GM23338 (cell line): ENCODE results near the gene CT47C1. TPM values are rescaled to one million over a fixed set of nuclear protein-coding genes. Genes with fewer than 3 reads are reported as not detected.

Experiments
- ATAC-seq: fragments of 200-7000 bp; cut with Tn5 transposase; 3 replicates; pipeline ENCODE4 v1.9.1; 2020
- DNase-seq: peaks from one replicate; pipeline ENCODE4 v3.0.0-alpha.2; 2015; ENCODE audit warnings: low spot score
- H2AFZ ChIP-seq: fragments of 200-600 bp; sonication (generic); 2 replicates; pipeline ENCODE4 v1.8.0; 2016; ENCODE audit warnings: antibody characterized with exemption, mild to moderate bottlenecking, moderate library complexity
- H3F3A ChIP-seq: fragments of 200-600 bp; sonication (generic); replicated peaks from 2 replicates; pipeline ENCODE4 v1.8.0; 2017; ENCODE audit warnings: antibody characterized with exemption, mixed run types, low read depth
- H3K27ac ChIP-seq: fragments of 200-600 bp; sonication (generic); 2 replicates; pipeline ENCODE4 v1.6.1; 2016; ENCODE audit warnings: low read depth
- H3K27me3 ChIP-seq: fragments of 200-600 bp; sonication (generic); 2 replicates; pipeline ENCODE4 v1.8.0; 2016; ENCODE audit warnings: mild to moderate bottlenecking, mixed run types, moderate library complexity; ENCODE audit not compliant: insufficient read depth
- H3K36me3 ChIP-seq: fragments of 200-600 bp; sonication (generic); 2 replicates; pipeline ENCODE4 v1.8.0; 2016; ENCODE audit warnings: mild to moderate bottlenecking; ENCODE audit not compliant: insufficient read depth
- H3K4me1 ChIP-seq: fragments of 200-600 bp; sonication (generic); 2 replicates; pipeline ENCODE4 v1.8.0; 2016; ENCODE audit warnings: mild to moderate bottlenecking, moderate library complexity; ENCODE audit not compliant: insufficient read depth
- H3K4me2 ChIP-seq: fragments of 200-600 bp; sonication (generic); 2 replicates; pipeline ENCODE4 v1.7.1; 2017; ENCODE audit warnings: mixed run types
- H3K4me3 ChIP-seq: fragments of 200-600 bp; sonication (generic); 2 replicates; pipeline ENCODE4 v1.6.1; 2016; ENCODE audit warnings: mixed run types
- H3K79me2 ChIP-seq: fragments of 200-600 bp; sonication (generic); replicated peaks from 2 replicates; pipeline ENCODE4 v1.8.0; 2017; ENCODE audit warnings: mild to moderate bottlenecking; ENCODE audit not compliant: insufficient read depth
- H3K9me2 ChIP-seq: fragments of 200-600 bp; sonication (generic); 2 replicates; pipeline ENCODE4 v1.8.0; 2017; ENCODE audit not compliant: insufficient read depth
- H4K20me1 ChIP-seq: fragments of 200-600 bp; sonication (generic); replicated peaks from 2 replicates; pipeline ENCODE4 v1.8.0; 2017; ENCODE audit warnings: mild to moderate bottlenecking; ENCODE audit not compliant: insufficient read depth
- H3K27ac Mint-ChIP-seq: 2 replicates; pipeline ENCODE4 v1.8.0; 2020; ENCODE audit warnings: inconsistent platforms, mild to moderate bottlenecking, moderate library complexity, mixed read lengths
- H3K27me3 Mint-ChIP-seq: 3 replicates; pipeline ENCODE4 v1.8.0; 2022; ENCODE audit warnings: low read depth, mild to moderate bottlenecking, moderate library complexity, mixed read lengths, inconsistent platforms; ENCODE audit not compliant: insufficient read depth, poor library complexity
- H3K36me3 Mint-ChIP-seq: 3 replicates; pipeline ENCODE4 v1.8.0; 2021; ENCODE audit warnings: low read depth, mild to moderate bottlenecking, inconsistent platforms, moderate library complexity, mixed read lengths
- H3K4me1 Mint-ChIP-seq: 3 replicates; pipeline ENCODE4 v1.8.0; 2020; ENCODE audit warnings: mild to moderate bottlenecking, inconsistent platforms, mixed read lengths
- H3K4me3 Mint-ChIP-seq: 3 replicates; pipeline ENCODE4 v1.8.0; 2021; ENCODE audit warnings: moderate library complexity, mild to moderate bottlenecking, inconsistent platforms, mixed read lengths
- H3K9me3 Mint-ChIP-seq: 3 replicates; pipeline ENCODE4 v1.8.0; 2020; ENCODE audit warnings: moderate library complexity, mild to moderate bottlenecking, inconsistent platforms, mixed read lengths
- ETS1 ChIP-seq: IDR thresholded peaks from 2 replicates; pipeline ENCODE4 v1.6.1; 2016; ENCODE audit warnings: antibody characterized with exemption
- EZH2 ChIP-seq: fragments of 200-600 bp; sonication (generic); IDR thresholded peaks from one replicate; pipeline ENCODE4 v1.8.0; 2017; ENCODE audit warnings: antibody characterized with exemption, mild to moderate bottlenecking, low read depth; ENCODE audit not compliant: unreplicated experiment
- EZH2phosphoT487 ChIP-seq: fragments of 200-600 bp; sonication (generic); IDR thresholded peaks from one replicate; pipeline ENCODE4 v1.8.1; 2018; ENCODE audit warnings: antibody characterized with exemption; ENCODE audit not compliant: unreplicated experiment
- JUNB ChIP-seq: IDR thresholded peaks from one replicate; pipeline ENCODE4 v1.6.1; 2016; ENCODE audit warnings: antibody characterized with exemption; ENCODE audit not compliant: unreplicated experiment
- NANOG ChIP-seq: IDR thresholded peaks from 2 replicates; pipeline ENCODE4 v1.6.1; 2016; ENCODE audit warnings: antibody characterized with exemption, borderline replicate concordance
- POLR2AphosphoS5 ChIP-seq: IDR thresholded peaks from 2 replicates; pipeline ENCODE4 v1.6.1; 2016; ENCODE audit warnings: antibody characterized with exemption, low read depth
- REST ChIP-seq: IDR thresholded peaks from one replicate; pipeline ENCODE4 v1.6.1; 2018; ENCODE audit warnings: antibody characterized with exemption; ENCODE audit not compliant: unreplicated experiment
- ZNF331 ChIP-seq: fragments of 250-450 bp; sonication (Bioruptor Pico); IDR thresholded peaks from 2 replicates; pipeline ENCODE4 v1.5.0; 2020; ENCODE audit warnings: low read depth, mild to moderate bottlenecking, moderate library complexity
- polyA plus RNA-seq: library from polyadenylated mRNA; unstranded; fragments of >200 nt; fragmentation: Nextera tagmentation; extraction: Ambion mirVana; gene quantifications from 2 replicates; pipeline ENCODE4 v1.2.1, GENCODE V29; 2016
- total RNA-seq: library from RNA; depleted of rRNA; stranded (reverse); fragments of >200 nt; shearing (Covaris generic); gene quantifications from 2 replicates; pipeline ENCODE4 v1.2.3, GENCODE V29; 2014
- TF ChIP-seq, protein P1 (sequence below), 2 experiments: fragments of 200-600 bp in 1 of 2; sonication (generic) in 1 of 2; conservative IDR thresholded peaks; 2 replicates each; pipeline versions ENCODE4 v1.5.1 to v1.6.1; 2016 to 2017; ENCODE audit warnings: antibody characterized with exemption in 2 of 2, low read depth in 2 of 2, mild to moderate bottlenecking in 2 of 2, moderate library complexity in 1 of 2

CT47C1 gene
- total and polyA plus RNA-seq, 2 experiments from 2014 or later: not detected

GRCh38 chrX:119071381-119071780 lies 1.4 kb upstream of the CT47C1 start (continued):
- TF ChIP-seq ZNF331 (CRISPR knock-in tag) (no peak), EZH2 (no peak), REST (no peak), EZH2phosphoT487 (no peak), POLR2AphosphoS5 (no peak)
- TF ChIP-seq, protein P1, sequence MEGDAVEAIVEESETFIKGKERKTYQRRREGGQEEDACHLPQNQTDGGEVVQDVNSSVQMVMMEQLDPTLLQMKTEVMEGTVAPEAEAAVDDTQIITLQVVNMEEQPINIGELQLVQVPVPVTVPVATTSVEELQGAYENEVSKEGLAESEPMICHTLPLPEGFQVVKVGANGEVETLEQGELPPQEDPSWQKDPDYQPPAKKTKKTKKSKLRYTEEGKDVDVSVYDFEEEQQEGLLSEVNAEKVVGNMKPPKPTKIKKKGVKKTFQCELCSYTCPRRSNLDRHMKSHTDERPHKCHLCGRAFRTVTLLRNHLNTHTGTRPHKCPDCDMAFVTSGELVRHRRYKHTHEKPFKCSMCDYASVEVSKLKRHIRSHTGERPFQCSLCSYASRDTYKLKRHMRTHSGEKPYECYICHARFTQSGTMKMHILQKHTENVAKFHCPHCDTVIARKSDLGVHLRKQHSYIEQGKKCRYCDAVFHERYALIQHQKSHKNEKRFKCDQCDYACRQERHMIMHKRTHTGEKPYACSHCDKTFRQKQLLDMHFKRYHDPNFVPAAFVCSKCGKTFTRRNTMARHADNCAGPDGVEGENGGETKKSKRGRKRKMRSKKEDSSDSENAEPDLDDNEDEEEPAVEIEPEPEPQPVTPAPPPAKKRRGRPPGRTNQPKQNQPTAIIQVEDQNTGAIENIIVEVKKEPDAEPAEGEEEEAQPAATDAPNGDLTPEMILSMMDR (conservative IDR thresholded peaks at IDR 0.05; ENCODE audit: low read depth in 2 of 2): no peak

DNA sequence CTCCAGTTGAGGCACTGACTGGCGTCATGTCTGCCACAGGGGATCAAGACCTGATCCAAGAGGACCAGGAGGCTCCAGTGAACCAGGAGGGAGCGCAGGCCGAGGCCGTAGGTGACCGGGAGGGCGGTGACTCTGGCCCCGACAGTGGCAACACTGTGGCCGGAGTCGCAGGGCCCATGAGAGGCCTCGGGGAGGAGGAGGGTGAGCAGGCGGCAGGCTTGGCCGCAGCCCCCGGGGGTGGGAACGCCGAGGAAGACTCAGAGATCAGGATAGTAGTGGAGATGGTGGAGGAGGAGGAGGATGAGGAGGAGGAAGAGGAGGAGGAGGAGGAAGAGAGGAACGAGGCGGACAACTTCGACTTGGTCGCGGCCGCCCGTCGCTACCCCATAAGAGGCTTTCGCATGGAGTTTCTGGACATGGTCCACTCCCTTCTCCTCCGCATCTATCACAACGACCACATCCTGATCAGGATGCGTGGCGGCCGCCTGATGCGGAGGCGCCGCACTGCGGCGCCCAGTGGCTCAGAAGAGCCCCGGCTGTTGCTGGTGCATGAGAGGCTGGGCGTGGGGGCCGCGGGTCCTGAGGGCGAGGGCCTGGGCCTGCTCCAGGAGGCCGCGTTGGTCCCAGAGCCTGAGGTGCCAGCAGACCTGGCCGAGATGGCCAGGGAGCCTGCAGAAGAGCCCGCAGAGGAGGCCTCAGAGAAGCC lies 560 bp downstream of the CT47C1 start:
- Histone ChIP-seq H3K36me3 (no peaks in the 10 kb centered on the region), H3K4me1 (no peaks in the 10 kb centered on the region), H3K27ac (no peak overlapping the region), H3K79me2 (no peaks in the 10 kb centered on the region), H3K4me2 (no peak overlapping the region), H4K20me1 (no peaks in the 10 kb centered on the region), H2AFZ (no peak overlapping the region), H3F3A (no peaks in the 10 kb centered on the region), H3K27me3 (no peaks in the 10 kb centered on the region), H3K9me2 (no peaks in the 10 kb centered on the region), H3K4me3 (no peak overlapping the region)
- ATAC-seq: no peak
- Mint-ChIP-seq H3K36me3 (no peaks in the 10 kb centered on the region), H3K4me1 (no peaks in the 10 kb centered on the region), H3K9me3 (no peaks in the 10 kb centered on the region), H3K4me3 (no peak overlapping the region), H3K27ac (no peak overlapping the region), H3K27me3 (peaks cover 4% of the 10 kb centered on the region)
- DNase-seq: no peak
- TF ChIP-seq JUNB: no peak
- TF ChIP-seq ZNF331 (CRISPR knock-in tag): no peak
- no peak for TF ChIP-seq POLR2AphosphoS5
- no peak for TF ChIP-seq ETS1
- TF ChIP-seq NANOG: no peak
